ENCODE results near the gene PABPC3.

Gene PABPC3

DNA sequence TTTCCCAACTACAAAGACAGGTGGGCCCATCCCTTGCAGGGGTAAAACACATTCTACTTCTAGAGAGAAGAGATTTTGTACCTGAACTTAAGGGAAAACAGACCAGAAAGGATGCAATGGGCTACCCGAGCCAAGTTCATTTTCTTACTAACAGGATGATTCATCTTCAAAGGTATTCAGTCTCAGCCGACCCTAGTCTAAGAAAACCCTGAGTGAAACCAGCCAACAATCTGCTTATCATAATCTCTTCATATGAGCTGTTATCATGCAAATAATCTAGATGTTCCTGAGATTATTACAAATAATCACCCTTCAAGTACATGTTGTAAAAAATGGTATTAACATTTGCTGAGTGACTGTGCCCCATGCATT lies 15.6 kb downstream of the PABPC3 start:
- no peak for DNase-seq (ENCODE audit: low read depth in 2 of 2)

DNA sequence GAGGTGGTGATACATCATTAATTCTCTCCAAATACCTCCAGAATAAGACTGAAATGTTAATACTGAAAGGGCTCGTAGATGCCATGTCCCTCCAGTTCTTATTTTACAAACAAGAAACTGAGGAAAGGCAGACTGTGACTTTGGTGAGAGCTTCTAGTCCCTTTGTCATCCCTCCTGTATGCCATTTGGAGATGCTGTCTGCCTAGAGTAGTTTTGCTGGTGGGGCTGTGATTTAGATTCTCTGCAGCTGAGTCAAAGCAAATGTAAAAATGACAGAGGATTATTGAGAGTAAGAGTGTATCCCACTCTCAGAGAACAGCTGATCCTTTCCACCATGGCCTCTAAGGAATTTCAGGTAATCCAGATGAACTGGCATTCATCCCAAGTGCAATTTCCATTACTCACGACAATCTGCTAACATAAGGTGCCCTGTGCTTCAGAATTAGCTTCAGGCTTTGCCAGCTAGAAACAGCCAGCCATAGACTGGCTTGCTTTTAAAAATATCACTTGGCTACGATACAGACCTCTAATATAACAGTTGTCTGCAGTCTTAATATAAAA lies 16.8 kb downstream of the PABPC3 start:
- DNase-seq (ENCODE audit: low read depth in 2 of 2): no peak

GRCh38 chr13:25114220-25114619 lies 18.3 kb downstream of the PABPC3 start:
- DNase-seq (ENCODE audit: low read depth in 2 of 2): peak in 1 of 2 donors; percentile 13

DNA sequence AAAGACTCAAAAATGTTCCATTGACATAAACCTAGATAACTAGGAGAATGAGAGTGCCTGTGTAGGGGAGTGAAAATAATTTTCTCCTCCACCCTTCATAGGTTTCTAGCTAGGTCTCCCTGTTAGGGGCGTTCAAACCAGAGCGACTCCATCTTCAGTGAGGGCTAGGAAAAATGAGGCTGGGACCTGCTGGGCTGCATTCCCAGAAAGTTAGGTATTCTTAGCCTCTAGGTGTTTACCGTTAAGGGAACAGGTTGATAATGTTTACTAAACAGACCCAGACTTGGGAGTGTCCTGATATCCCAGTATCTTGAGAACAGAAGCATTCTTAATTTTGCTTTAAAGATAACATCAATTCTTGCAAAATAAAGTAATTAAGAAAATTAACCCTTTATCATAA lies 20.1 kb downstream of the PABPC3 start:
- no peak for DNase-seq (ENCODE audit: low read depth in 2 of 2)

GRCh38 chr13:25117312-25117711 lies 21.4 kb downstream of the PABPC3 start:
- no peak for DNase-seq (ENCODE audit: low read depth in 2 of 2)

DNA sequence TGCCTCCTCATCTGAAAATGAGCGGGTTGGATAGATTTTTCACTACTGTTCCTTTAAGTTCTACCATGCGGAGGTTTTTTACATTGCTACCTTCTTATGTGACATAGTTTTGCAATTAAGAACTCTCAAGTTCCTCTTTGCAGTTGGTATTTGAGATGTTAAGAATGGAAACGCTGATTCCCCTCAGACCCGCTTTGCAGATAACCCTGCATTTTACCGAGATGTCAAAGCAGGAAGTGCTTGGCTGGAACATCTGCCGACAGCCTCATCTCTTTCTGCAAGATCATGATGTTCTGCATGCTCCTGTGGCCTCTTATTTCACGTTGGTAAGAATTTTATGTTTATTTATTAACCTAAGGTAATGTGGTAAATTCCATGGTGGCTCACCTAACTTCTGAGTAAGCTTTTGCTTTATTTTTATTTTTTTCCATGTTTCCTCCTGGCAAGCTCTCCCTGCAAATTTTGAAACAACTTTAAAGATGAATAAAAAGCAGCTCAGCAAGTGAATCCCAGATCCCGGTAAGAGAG lies 22.5 kb downstream of the PABPC3 start:
- no peak for DNase-seq (ENCODE audit: low read depth in 2 of 2)

DNA sequence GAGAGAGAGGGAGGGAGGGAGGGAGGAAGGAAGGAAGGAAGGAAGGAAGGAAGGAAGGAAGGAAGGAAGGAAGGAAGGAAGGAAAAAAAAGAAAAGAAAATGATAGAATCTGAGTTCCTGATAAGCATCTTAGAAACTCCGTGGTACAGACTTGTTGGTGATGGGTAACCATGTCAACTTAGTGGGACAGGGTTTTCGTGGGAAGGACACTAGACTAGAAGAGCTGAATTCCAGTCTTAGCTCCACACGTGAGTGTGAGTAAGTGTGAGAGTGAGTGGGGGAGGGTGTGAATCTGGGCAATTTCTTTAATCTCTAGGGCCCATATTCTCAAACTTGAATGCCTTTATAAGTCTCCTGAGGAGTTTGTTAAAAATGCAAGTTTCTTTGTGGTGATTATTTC lies 35.0 kb downstream of the PABPC3 start:
- DNase-seq (ENCODE audit: low read depth in 2 of 2): no peak

DNA sequence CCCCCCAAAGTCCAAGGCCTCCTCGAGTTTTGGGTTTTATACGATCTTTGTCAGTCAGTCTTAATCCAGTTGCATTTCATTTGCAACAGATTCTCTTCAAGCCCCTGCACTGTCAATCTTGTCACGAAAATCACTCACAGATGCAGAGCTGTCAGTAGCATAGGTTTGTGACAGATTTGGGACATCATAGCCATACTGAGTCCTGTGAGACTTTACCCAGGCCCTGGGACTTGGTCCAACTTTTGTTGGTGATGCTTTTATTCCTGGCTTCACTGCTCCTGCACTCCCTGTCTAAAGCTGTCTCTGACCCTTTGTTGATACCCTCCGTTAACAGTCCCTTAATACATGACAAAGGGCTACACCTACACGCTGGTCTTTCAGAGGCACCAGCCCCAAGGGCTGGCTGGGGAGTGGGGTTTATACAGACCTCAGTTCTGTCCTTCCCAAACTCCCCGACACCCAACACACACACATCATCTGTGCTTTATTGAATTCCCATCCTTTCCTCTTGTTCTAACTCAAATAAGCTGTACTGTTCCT lies 36.0 kb downstream of the PABPC3 start:
- DNase-seq (ENCODE audit: low read depth in 2 of 2): no peak

- DNase-seq (ENCODE audit: low read depth in 2 of 2): no peak
Measured at GRCh38 chr13:25132751-25133390, 36.9 kb downstream of the PABPC3 start.

GRCh38 chr13:25135896-25136295 lies 40.0 kb downstream of the PABPC3 start:
- no peak for DNase-seq (ENCODE audit: low read depth in 2 of 2)

DNA sequence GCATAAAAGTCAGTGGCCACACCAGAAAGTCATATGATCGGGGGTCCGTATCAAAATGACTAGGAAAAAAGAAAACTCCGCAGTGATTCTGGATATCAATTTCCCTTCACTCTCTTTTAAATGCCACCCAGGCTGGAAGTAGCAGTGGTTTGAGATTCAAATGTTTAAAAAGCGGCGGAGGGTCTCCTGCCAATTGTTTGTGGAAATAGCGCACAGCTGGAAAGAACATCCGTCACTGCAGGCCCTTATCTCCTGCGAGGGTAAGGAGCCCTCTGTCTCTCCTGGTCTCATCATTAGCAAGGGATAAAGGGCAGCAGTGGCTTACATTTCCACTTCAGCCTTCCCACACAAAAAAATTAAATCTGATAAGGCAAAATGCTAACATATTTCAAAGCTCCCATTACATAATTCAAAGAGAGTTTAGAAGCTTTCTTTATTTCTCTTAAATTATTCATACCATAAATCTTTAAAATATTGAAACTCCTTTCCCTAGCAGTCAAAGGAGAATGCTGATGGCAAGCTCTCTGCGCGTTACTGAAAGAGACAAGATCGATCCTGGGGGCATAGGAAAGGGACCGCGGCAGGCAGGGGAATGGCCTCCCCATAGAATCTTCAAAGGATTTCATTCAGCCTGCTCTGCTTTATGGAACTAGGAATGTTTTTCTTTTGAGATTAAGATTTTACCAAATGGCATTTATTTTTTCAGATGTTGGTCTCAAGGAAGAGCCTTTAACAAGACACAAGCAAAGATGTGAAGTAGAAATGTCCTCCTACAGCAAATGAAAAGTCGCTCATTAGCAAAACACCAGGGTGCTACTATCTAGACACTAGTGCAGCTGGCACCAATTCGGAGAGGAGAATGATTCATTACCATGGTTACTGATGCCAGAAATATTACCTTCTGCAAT lies 41.2 kb downstream of the PABPC3 start:
- no peak for DNase-seq (ENCODE audit: low read depth in 2 of 2)

- no peak for DNase-seq (ENCODE audit: low read depth in 2 of 2)
Measured at GRCh38 chr13:25137788-25138115, 41.8 kb downstream of the PABPC3 start.

GRCh38 chr13:25141042-25141441 lies 45.1 kb downstream of the PABPC3 start:
- no peak for DNase-seq (ENCODE audit: low read depth in 2 of 2)

- no peak for DNase-seq (ENCODE audit: low read depth in 2 of 2)
Measured at GRCh38 chr13:25143706-25144105, 47.8 kb downstream of the PABPC3 start.

DNA sequence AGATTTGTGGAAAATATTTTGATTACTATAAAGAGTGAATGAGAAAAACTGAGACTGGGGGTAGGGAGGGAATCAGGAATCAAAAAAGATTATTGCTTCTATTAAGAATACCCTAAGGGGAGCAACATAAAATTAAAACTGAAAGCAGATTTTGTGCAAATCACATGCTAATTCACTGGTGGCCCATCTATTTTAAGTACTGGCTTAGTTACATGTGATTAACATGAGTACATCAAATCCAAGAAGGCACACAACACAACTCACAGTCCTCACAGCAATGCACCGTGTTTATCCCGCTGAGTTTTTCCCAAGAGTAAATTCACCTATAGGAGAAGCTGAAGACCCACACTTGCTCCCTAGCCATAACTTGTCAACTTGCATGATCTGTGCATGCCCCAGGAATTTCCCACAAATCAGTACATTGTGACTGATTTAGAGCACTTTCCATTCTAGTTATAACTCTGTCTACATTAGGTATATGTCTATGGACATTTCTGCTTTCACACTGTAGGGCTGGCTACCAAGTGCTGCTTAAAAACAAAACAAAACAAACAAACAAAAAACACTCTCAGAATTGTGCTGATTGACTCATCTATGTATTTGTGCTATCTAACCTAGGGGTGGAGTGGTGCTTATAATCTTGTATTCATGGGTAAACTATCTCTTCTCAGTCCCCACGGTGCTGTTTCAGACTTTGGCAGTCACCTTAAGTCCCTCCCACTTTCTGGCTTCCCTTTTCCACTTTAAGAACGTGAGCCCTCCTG lies 51.9 kb downstream of the PABPC3 start:
- no peak for DNase-seq (ENCODE audit: low read depth in 2 of 2)

- DNase-seq (ENCODE audit: low read depth in 2 of 2): no peak
Measured at GRCh38 chr13:25148402-25148771, 52.5 kb downstream of the PABPC3 start.
